Effector memory CD4-positive, alpha-beta T cell (primary cell): ENCODE data around the gene PLCB4.

ENCODE experiments used
- DNase-seq, 3 donors: peaks; one replicate each; pipeline ENCODE4 v3.0.0-alpha.2; 2020
- H3K27ac ChIP-seq: 2 replicates; pipeline ENCODE4 v1.7.0; 2013; ENCODE audit warnings: mild to moderate bottlenecking, low read length, moderate library complexity; ENCODE audit not compliant: insufficient read depth, poor library complexity, severe bottlenecking
- H3K27me3 ChIP-seq: replicated peaks from 2 replicates; pipeline ENCODE4 v1.7.0; 2013; ENCODE audit warnings: mild to moderate bottlenecking, low read length; ENCODE audit not compliant: insufficient read depth, control insufficient read depth, poor library complexity, severe bottlenecking
- H3K36me3 ChIP-seq: 2 replicates; pipeline ENCODE4 v1.7.0; 2013; ENCODE audit warnings: mild to moderate bottlenecking, low read length, moderate library complexity; ENCODE audit not compliant: control insufficient read depth, insufficient read depth
- H3K4me1 ChIP-seq: 2 replicates; pipeline ENCODE4 v1.7.0; 2013; ENCODE audit warnings: low read length, mild to moderate bottlenecking; ENCODE audit not compliant: control insufficient read depth, insufficient read depth, poor library complexity, severe bottlenecking
- H3K4me3 ChIP-seq: 2 replicates; pipeline ENCODE4 v1.7.0; 2013; ENCODE audit warnings: low read length, low read depth, mild to moderate bottlenecking; ENCODE audit not compliant: insufficient read depth, poor library complexity, severe bottlenecking
- H3K9me3 ChIP-seq: 2 replicates; pipeline ENCODE4 v1.7.0; 2013; ENCODE audit warnings: mild to moderate bottlenecking, low read length, moderate library complexity; ENCODE audit not compliant: control insufficient read depth

Gene PLCB4

DNA sequence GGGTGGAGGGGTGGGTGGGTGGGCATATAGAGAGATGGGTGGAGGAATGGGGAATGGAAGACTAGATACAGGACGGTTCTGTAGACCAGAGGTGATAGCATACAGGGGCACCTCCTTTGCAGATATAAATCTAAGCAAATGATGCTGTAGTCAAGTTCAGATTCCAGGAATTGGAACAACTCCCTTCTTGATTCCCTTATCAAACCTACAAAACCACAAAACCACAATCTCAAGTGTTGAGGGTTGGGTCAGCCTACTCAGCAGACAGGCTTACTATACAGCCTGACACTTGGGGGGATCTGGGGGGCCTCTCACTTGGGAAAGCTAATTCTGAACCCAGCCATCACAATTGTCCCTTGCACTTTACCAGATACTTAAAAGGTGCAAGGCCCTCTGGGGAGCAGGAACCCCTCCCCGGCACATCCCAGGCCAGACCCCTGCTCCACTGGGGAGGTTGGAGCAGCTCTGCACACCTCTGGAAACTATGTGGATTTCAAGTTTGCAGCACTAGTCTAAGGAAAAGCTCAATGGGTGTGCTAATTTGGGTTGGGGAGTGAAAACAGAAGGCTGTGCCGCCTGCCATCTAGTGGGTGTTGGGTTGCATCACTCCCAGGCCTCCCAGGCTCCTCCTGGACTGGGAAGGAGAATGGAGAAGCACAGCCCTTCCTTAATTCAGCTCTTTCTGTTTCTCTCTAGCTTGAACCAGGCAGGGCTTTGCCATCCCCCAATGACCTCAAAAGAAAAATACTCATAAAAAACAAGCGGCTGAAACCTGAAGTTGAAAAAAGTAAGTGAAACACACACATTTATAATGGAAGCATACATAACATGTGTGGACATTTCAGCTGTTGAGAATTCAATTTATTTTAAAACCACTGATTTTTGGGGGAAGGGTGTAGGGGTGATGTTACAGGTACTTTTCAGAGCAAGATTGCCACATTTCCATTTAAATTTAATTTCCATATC lies 324.3 kb downstream of the PLCB4 start:
- H3K36me3 ChIP-seq, result no peaks in the 10 kb centered on the region
- H3K27me3 ChIP-seq, result no peaks in the 10 kb centered on the region
- no peak overlapping the region for H3K27ac ChIP-seq
- no peak overlapping the region for H3K4me3 ChIP-seq
- no peaks in the 10 kb centered on the region for H3K4me1 ChIP-seq
- no peaks in the 10 kb centered on the region for H3K9me3 ChIP-seq
- no peak for DNase-seq

DNA sequence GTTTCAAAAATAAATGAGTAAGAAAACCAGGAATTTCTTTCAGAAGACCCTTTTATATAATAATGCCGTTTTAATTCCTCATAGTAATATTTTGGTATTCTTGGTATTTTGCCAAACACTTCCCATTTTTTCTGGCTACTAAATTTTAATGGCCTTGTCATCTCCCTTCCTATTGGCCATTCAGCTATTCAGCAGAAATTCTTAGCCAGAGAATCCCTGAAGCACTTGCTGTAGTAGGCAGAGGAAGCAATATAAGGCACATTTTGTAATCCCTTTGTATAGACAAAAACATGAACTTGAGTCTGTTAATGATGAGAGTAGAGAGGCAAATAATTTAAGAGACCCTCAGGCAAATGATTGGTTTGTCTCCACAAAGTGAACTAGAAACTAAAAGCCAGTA lies 327.1 kb downstream of the PLCB4 start:
- H3K4me1 ChIP-seq, result no peaks in the 10 kb centered on the region
- no peaks in the 10 kb centered on the region for H3K9me3 ChIP-seq
- no peak overlapping the region for H3K4me3 ChIP-seq
- DNase-seq, result no peak
- no peaks in the 10 kb centered on the region for H3K27me3 ChIP-seq
- H3K27ac ChIP-seq, result no peak overlapping the region
- no peaks in the 10 kb centered on the region for H3K36me3 ChIP-seq

DNA sequence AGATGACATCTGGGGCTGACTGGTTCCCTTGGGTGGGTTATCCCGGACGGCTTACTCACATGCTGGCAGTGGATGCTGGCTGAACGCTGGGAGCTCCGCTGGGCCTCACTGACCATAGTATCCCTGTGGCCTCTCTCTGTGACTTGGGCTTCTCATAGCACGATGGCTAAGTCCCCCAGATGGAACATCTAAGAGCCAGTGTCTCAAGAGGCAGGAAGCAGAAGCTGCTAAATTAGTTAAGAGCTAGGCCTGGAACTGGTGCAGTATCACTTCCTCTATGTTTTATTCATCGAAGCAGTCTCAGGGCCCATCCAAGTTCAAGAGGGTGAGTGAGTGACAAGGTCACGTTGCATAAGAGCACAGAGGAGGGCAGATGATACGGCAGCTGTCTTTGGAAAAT lies 329.0 kb downstream of the PLCB4 start:
- Histone ChIP-seq H3K36me3 (no peaks in the 10 kb centered on the region), H3K27ac (no peak overlapping the region), H3K27me3 (no peaks in the 10 kb centered on the region), H3K9me3 (no peaks in the 10 kb centered on the region), H3K4me1 (no peaks in the 10 kb centered on the region), H3K4me3 (no peak overlapping the region)
- no peak for DNase-seq

DNA sequence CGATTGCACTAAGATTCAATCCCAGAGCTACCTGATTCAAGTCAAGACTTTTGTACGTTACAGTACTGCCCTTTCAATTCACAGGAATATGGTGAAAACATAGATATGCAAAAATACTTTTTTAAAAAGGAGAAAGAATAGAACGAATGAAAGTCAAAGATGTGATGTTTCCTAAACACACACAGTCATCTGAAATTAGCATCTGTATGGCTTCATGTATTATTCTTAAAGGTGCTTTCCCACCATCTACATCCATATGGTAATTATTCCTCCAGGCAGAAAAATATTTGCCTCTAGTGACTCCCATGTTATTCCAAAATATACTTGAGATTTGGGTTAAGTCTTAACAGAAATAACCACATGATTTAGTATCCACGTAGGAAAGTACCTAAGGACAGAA lies 330.0 kb downstream of the PLCB4 start:
- Histone ChIP-seq H3K4me1 (no peaks in the 10 kb centered on the region), H3K9me3 (no peaks in the 10 kb centered on the region), H3K27ac (no peak overlapping the region), H3K4me3 (no peak overlapping the region), H3K27me3 (no peaks in the 10 kb centered on the region), H3K36me3 (no peaks in the 10 kb centered on the region)
- DNase-seq, result no peak

DNA sequence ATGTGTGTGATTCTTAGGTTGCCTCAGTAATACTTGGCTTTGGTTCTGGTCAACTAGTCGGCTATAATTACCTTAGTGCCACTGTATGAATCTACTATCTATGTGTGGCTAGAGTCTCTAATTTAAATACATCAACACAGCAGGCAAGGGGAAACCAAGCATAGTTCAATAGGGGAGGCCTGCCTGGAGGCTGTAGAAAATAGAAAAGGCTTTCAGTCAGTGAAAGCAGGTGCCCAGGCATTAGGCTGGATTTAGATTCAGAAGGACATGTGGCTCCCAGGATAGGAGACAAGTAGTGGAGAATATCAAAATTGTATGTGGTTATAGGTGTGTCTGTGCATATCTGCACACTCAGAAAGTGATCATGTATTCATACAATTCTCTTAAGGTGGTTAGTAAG lies 330.4 kb downstream of the PLCB4 start:
- Histone ChIP-seq H3K36me3 (no peaks in the 10 kb centered on the region), H3K4me3 (no peak overlapping the region), H3K9me3 (no peaks in the 10 kb centered on the region), H3K4me1 (no peaks in the 10 kb centered on the region), H3K27me3 (no peaks in the 10 kb centered on the region), H3K27ac (no peak overlapping the region)
- no peak for DNase-seq

DNA sequence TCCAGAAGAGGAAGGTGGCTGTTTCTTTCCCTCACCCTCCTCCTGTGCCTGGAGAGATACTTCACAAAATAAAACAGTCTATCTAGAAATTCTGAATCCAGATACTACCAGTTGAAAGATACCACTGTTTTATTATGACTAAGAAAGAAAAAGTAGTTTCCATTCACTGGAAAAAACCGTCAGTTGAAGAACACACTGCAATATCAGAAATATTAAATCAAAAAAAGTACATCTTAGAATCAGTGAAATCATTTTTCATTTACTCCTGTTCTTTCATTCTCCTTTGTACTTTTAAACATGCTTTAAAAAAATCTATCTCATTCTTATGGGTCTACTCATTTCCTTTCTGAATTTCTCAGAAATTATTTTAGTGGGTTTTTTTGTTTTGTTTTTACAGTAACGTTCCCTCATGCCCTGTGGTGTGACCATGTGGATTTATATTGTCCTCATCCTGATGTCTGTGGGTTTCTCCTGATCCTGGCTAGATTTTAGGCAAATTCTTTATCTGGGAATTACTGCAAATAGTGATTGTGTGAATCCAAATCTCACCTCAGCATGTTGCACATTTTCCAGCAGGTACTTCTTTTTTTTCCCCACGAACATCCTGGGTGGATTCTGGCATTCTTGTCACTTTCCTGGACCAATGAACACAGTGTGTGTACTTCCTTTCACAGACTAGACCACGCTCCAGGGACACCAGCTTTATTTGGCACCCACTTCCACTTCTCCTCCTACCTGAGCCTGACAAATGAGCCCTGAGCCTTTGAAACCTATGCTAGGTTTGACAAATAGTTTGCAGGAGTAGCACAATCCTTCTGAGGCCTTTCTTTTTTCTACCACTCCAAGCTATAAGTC lies 331.5 kb downstream of the PLCB4 start:
- H3K27ac ChIP-seq, result no peak overlapping the region

DNA sequence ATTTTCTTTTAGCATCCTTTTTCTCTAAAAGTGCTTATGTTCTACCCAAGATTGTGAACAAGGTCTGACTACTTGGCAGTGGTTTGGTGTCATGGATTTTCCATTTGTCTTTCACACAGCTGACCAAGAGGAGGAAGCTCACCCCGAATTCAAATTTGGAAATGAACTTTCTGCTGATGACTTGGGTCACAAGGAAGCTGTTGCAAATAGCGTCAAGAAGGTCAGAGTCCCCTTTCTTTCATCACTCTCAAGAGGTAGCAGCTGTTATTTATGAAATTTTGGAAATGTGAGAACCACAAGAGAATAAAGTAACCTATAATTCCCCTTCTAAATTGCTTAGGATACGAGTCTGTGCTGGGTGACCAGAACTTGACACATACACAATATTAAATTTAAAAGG lies 332.5 kb downstream of the PLCB4 start:
- DNase-seq, result no peak
- Histone ChIP-seq H3K27ac (no peak overlapping the region), H3K9me3 (no peaks in the 10 kb centered on the region), H3K36me3 (no peaks in the 10 kb centered on the region), H3K4me1 (no peaks in the 10 kb centered on the region), H3K4me3 (no peak overlapping the region), H3K27me3 (no peaks in the 10 kb centered on the region)

More for the DNA sequence above, 331.5 kb downstream of the PLCB4 start:
- DNase-seq, result no peak
- Histone ChIP-seq H3K4me1 (no peaks in the 10 kb centered on the region), H3K9me3 (no peaks in the 10 kb centered on the region), H3K27me3 (no peaks in the 10 kb centered on the region), H3K36me3 (no peaks in the 10 kb centered on the region), H3K4me3 (no peak overlapping the region)

DNA sequence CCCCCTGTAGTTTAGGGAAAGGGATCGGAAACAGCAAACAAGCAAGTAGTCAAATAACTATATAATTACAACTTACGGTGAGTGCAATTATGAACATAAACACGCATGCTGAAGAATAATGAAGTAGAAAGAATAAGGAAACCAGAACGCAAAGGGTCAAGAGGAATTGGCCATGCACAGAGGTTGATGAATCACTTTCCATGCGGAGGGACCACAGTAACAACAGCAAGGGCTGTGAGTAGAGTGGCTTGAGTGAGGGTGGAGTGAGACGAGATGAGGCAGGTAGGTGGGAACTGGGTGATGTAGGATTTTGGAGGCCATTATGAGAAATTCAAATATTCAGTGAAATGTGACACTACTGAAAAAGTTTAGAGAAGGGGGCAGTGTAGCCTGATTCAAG lies 333.3 kb downstream of the PLCB4 start:
- Histone ChIP-seq H3K27me3 (no peaks in the 10 kb centered on the region), H3K27ac (no peak overlapping the region), H3K4me1 (no peaks in the 10 kb centered on the region), H3K4me3 (no peak overlapping the region), H3K36me3 (no peaks in the 10 kb centered on the region), H3K9me3 (no peaks in the 10 kb centered on the region)
- no peak for DNase-seq

DNA sequence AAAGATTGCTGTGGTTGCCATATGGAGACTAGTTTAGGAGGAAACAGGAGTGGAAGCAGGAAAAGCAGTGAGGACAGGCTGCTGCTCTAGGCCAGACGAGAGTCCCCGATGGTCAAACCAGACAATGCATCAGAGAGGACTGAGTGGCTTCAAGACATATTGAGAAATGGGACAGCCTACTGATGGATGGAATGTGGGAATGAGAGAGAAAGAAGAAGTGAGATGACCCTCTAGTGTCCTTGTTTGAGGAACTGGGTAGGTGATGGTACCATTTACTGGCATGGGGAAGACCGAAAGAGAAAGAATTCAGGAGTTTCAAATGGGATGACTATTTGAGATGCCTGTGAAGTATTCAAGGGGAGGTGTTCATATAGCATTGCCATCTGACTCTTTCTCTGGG lies 333.7 kb downstream of the PLCB4 start:
- DNase-seq, result no peak
- Histone ChIP-seq H3K4me3 (no peak overlapping the region), H3K4me1 (no peaks in the 10 kb centered on the region), H3K9me3 (no peaks in the 10 kb centered on the region), H3K27me3 (no peaks in the 10 kb centered on the region), H3K36me3 (no peaks in the 10 kb centered on the region), H3K27ac (no peak overlapping the region)

DNA sequence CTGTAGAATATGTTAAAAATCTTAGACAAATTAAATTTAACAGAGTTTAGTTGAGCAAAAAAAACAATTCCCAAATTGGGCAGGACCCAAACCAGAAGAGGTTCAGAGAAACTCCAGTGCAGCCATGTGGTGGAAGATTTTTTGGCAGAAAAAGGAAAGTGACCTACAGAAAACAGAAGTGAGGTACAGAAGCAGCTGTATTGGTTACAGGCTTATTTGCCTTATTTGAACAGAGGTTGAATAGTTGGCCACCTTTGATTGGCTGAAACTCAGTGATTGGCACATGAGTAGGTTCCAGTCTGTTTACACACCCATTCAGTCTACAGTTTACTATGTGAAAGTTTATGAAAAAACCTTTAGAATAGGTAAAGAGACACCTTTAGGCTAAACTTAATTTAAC lies 334.6 kb downstream of the PLCB4 start:
- Histone ChIP-seq H3K27me3 (no peaks in the 10 kb centered on the region), H3K9me3 (no peaks in the 10 kb centered on the region), H3K4me1 (no peaks in the 10 kb centered on the region), H3K27ac (no peak overlapping the region), H3K4me3 (no peak overlapping the region), H3K36me3 (no peaks in the 10 kb centered on the region)
- no peak for DNase-seq
